OCI-LY7 (cell line): ENCODE measurements around the gene SYT7. TPM values are rescaled to one million over a fixed set of nuclear protein-coding genes. Genes with fewer than 3 reads are reported as not detected.

Source experiments
- BruUV-seq: library from RNA; stranded (reverse); fragments of 400-500 nt; replicated peaks from 2 replicates; lab custom pipeline; 2021; lab: Mats Ljungman, UMichigan
- CTCF ChIA-PET: fragments of 300-600 bp; sonication (Branson Sonifier 250); formaldehyde crosslinking; loops from one replicate; lab custom pipeline; 2022; ENCODE audit warnings: antibody characterized with exemption; ENCODE audit not compliant: unreplicated experiment; lab: Charles Lee
- POLR2A ChIA-PET: fragments of 300-600 bp; sonication (Branson Sonifier 250); formaldehyde crosslinking; loops from one replicate; lab custom pipeline; 2022; ENCODE audit warnings: antibody characterized with exemption; lab: Charles Lee
- DNase-seq: peaks from one replicate; pipeline ENCODE4 v3.0.0-alpha.2; 2015; ENCODE audit warnings: low spot score
- H2AFZ ChIP-seq: fragments of 200-600 bp; sonication (generic), shearing (Covaris generic); 2 replicates; pipeline ENCODE4 v1.6.1; 2014; ENCODE audit warnings: mild to moderate bottlenecking, antibody characterized with exemption, low read length, moderate library complexity
- H3K27ac ChIP-seq: fragments of 200-600 bp; sonication (generic); 2 replicates; pipeline ENCODE4 v1.5.1; 2014; ENCODE audit warnings: mixed run types, low read depth, mild to moderate bottlenecking, moderate library complexity, low read length, inconsistent platforms; ENCODE audit not compliant: poor library complexity, severe bottlenecking
- H3K36me3 ChIP-seq: fragments of 200-600 bp; sonication (generic); 2 replicates; pipeline ENCODE4 v1.6.1; 2014; ENCODE audit warnings: mild to moderate bottlenecking, antibody characterized with exemption, low read length, moderate library complexity, mixed read lengths; ENCODE audit not compliant: insufficient read depth
- H3K4me1 ChIP-seq: fragments of 200-600 bp; sonication (generic); 2 replicates; pipeline ENCODE4 v1.5.1; 2014; ENCODE audit warnings: mild to moderate bottlenecking, low read length; ENCODE audit not compliant: insufficient read depth, poor library complexity, severe bottlenecking
- H3K4me2 ChIP-seq: fragments of 200-600 bp; sonication (generic); 2 replicates; pipeline ENCODE4 v1.6.1; 2014; ENCODE audit warnings: mild to moderate bottlenecking, low read length
- H3K4me3 ChIP-seq: fragments of 200-600 bp; sonication (generic); 2 replicates; pipeline ENCODE4 v1.5.1; 2014; ENCODE audit warnings: mild to moderate bottlenecking, low read depth, low read length; ENCODE audit not compliant: poor library complexity, severe bottlenecking
- H3K79me2 ChIP-seq: fragments of 200-600 bp; sonication (generic); 2 replicates; pipeline ENCODE4 v1.6.1; 2016; ENCODE audit warnings: low read depth, mild to moderate bottlenecking, low read length, moderate library complexity, mixed read lengths; ENCODE audit not compliant: insufficient read depth
- H3K9me2 ChIP-seq: fragments of 200-600 bp; sonication (generic); 2 replicates; pipeline ENCODE4 v1.6.1; 2016; ENCODE audit warnings: mild to moderate bottlenecking, low read length, mixed read lengths; ENCODE audit not compliant: insufficient read depth
- H3K9me3 ChIP-seq: fragments of 200-600 bp; sonication (generic); 2 replicates; pipeline ENCODE4 v1.6.1; 2014; ENCODE audit warnings: mild to moderate bottlenecking, mixed run types, low read length, mixed read lengths
- H4K20me1 ChIP-seq: fragments of 200-600 bp; sonication (generic); 2 replicates; pipeline ENCODE4 v1.6.1; 2014; ENCODE audit warnings: mild to moderate bottlenecking, antibody characterized with exemption, low read length, moderate library complexity, mixed read lengths; ENCODE audit not compliant: insufficient read depth
- EZH2phosphoT487 ChIP-seq: fragments of 200-600 bp; sonication (generic); IDR thresholded peaks from 2 replicates; pipeline ENCODE4 v1.6.1; 2018; ENCODE audit warnings: low read depth, borderline replicate concordance, mild to moderate bottlenecking, mixed run types, antibody characterized with exemption, low read length, moderate library complexity, mixed read lengths
- intact Hi-C: fragments of 100-400 bp; cut with micrococcal nuclease; formaldehyde crosslinking; loops from one replicate; pipeline ENCODE4 v1.10.0; 2022; ENCODE audit not compliant: unreplicated experiment
- total RNA-seq, 2 experiments: library from RNA; depleted of rRNA in 1 of 2; stranded (reverse); fragments of >200 nt in 1 of 2; shearing (Covaris generic) in 1 of 2; gene quantifications; 2 replicates each; pipeline ENCODE4 v1.2.3, GENCODE V29; 2014 to 2022
- TF ChIP-seq, protein P1 (sequence below): fragments of 200-600 bp; sonication (generic); conservative IDR thresholded peaks from 2 replicates; pipeline ENCODE4 v1.5.1; 2014; ENCODE audit warnings: mild to moderate bottlenecking, antibody characterized with exemption, low read length, moderate library complexity, mixed read lengths

Gene SYT7
- total RNA-seq, 2 experiments from 2014 or later = not detected

DNA sequence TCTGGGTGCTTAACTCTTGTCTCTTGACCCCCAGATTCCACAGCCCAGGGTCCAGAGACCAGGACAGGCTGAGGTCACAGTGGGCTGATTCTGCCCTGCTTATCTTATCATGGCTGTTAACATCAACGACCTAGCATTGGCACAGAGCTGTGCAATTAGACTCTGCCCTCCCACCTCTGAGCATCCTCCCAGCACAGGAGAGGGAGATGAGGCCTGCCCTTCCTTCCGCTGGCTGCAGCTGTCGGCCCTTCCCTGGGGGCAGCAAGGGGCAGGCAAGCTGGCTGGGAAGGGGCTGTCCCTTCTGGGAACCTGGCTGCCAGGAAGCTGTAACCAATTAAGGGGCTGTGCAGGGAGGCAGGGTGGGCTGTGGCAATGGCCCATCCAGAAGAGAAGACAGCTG lies 49.8 kb downstream of the SYT7 start:
- no peaks in the 10 kb centered on the region for H3K9me2 ChIP-seq
- H3K9me3 ChIP-seq = no peaks in the 10 kb centered on the region
- H3K79me2 ChIP-seq = no peaks in the 10 kb centered on the region
- TF ChIP-seq EZH2phosphoT487 = no peak
- H2AFZ ChIP-seq = no peak overlapping the region
- BruUV-seq = no TSS peak
- intact Hi-C loops = no loop called here
- no peak for DNase-seq
- H3K4me3 ChIP-seq = no peak overlapping the region
- no peaks in the 10 kb centered on the region for H3K36me3 ChIP-seq
- no peak overlapping the region for H3K4me2 ChIP-seq
- ChIA-PET CTCF (no interaction called here), POLR2A (no interaction called here)
- no peak overlapping the region for H3K27ac ChIP-seq
- no peaks in the 10 kb centered on the region for H4K20me1 ChIP-seq
- H3K4me1 ChIP-seq = no peaks in the 10 kb centered on the region

DNA sequence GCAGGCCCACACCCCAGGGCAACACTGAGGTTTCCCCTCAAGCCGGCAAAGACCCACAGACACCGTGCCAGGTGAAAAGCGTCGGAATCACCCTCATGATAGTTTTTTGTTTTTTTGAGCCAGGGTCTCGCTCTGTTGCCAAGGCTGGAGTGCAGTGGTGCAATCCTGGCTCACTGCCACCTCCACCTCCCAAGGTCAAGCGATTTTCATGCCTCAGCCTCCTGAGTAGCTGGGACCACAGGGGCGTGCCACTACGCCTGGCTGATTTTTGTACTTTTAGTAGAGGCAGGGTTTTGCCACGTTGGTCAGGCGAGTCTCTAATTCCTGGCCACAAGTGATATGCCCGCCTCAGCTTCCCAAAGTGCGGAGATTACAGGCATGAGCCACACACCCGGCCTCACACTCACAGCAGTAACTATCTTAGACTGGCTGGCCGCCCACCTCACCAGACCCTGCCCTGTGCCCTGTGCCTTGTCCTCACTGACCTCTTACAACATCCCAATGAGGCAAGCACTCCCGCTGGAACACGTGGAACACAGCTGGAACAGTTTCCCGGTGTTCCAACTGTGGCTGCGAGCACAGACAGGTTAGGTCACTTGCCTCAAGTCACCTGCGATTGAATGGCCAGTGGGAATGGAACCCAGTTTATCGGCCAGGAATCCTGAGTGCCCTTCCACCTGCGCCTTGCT lies 51.2 kb downstream of the SYT7 start:
- Histone ChIP-seq H2AFZ (no peak overlapping the region), H3K9me3 (no peaks in the 10 kb centered on the region), H3K27ac (no peak overlapping the region), H3K4me2 (no peak overlapping the region), H3K4me3 (no peak overlapping the region), H3K79me2 (no peaks in the 10 kb centered on the region), H3K4me1 (no peaks in the 10 kb centered on the region), H4K20me1 (no peaks in the 10 kb centered on the region), H3K9me2 (no peaks in the 10 kb centered on the region), H3K36me3 (no peaks in the 10 kb centered on the region)
- CTCF ChIA-PET = no interaction called here
- no peak for TF ChIP-seq EZH2phosphoT487
- TF ChIP-seq, protein P1, sequence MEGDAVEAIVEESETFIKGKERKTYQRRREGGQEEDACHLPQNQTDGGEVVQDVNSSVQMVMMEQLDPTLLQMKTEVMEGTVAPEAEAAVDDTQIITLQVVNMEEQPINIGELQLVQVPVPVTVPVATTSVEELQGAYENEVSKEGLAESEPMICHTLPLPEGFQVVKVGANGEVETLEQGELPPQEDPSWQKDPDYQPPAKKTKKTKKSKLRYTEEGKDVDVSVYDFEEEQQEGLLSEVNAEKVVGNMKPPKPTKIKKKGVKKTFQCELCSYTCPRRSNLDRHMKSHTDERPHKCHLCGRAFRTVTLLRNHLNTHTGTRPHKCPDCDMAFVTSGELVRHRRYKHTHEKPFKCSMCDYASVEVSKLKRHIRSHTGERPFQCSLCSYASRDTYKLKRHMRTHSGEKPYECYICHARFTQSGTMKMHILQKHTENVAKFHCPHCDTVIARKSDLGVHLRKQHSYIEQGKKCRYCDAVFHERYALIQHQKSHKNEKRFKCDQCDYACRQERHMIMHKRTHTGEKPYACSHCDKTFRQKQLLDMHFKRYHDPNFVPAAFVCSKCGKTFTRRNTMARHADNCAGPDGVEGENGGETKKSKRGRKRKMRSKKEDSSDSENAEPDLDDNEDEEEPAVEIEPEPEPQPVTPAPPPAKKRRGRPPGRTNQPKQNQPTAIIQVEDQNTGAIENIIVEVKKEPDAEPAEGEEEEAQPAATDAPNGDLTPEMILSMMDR = no peak
- BruUV-seq = no TSS peak
- DNase-seq = no peak
- intact Hi-C loops = no loop called here
- POLR2A ChIA-PET = no interaction called here

DNA sequence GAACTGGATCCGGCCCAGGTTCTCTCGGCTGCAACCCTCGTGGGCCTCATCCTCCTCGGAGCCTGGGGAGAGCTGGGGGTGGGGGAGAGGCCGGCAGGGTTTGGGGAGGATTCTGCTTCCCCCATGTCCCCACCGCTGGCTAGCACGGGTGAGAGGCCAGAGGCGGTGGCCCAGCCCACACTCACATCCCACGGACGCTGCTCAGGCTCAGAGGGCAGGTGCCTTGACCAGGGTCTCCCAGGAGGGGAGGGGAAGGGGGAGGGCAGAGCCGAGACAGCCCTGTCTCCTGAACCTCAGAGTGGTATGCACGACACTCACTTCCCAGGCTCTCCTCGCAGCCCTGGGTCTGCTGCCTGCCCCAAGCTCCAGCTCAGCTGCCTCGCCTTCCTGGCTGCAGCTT lies 52.8 kb downstream of the SYT7 start:
- BruUV-seq = no TSS peak
- H3K4me2 ChIP-seq = no peak overlapping the region
- H3K4me3 ChIP-seq = no peak overlapping the region
- no peaks in the 10 kb centered on the region for H3K9me3 ChIP-seq
- H3K79me2 ChIP-seq = no peaks in the 10 kb centered on the region
- H3K9me2 ChIP-seq = no peaks in the 10 kb centered on the region
- intact Hi-C loops = no loop called here
- no peak overlapping the region for H2AFZ ChIP-seq
- no peaks in the 10 kb centered on the region for H4K20me1 ChIP-seq
- no peak for TF ChIP-seq EZH2phosphoT487
- TF ChIP-seq, protein P1 = no peak
- no peaks in the 10 kb centered on the region for H3K4me1 ChIP-seq
- ChIA-PET POLR2A (no interaction called here), CTCF (no interaction called here)
- H3K27ac ChIP-seq = no peak overlapping the region
- no peaks in the 10 kb centered on the region for H3K36me3 ChIP-seq
- DNase-seq = no peak
